Urinary bladder (tissue), 4 donors: ENCODE results near the gene DHRS12. TPM values are rescaled to one million over a fixed set of nuclear protein-coding genes. Genes with fewer than 3 reads are reported as not detected.

Experiments
- DNase-seq: peaks from one replicate; pipeline ENCODE4 v3.0.0-alpha.2; 2015; ENCODE audit errors: extremely low spot score
- H3K27ac ChIP-seq: one replicate; pipeline ENCODE4 v1.5.1; 2013; ENCODE audit warnings: low read depth, mild to moderate bottlenecking, moderate library complexity
- H3K36me3 ChIP-seq: one replicate; pipeline ENCODE4 v1.6.1; 2013; ENCODE audit warnings: mild to moderate bottlenecking, moderate library complexity; ENCODE audit not compliant: insufficient read depth
- H3K4me1 ChIP-seq: one replicate; pipeline ENCODE4 v1.6.1; 2013; ENCODE audit warnings: mild to moderate bottlenecking, moderate library complexity; ENCODE audit not compliant: insufficient read depth
- H3K4me3 ChIP-seq: one replicate; pipeline ENCODE4 v1.5.1; 2013; ENCODE audit warnings: low read depth, low read length
- WGBS: extraction: QIAGEN DNeasy Blood & Tissue Kit; methylation state at CpG from one replicate; pipeline ENCODE4 v1.1.7; 2013; 5-methylcytosine and 5-hydroxymethylcytosine counted together
- polyA plus RNA-seq: library from polyadenylated mRNA; stranded (reverse); fragments of 200-250 nt; gene quantifications from one replicate; pipeline ENCODE4 v1.2.3, GENCODE V29; 2013
- total RNA-seq: library from RNA; depleted of rRNA; stranded (reverse); fragments of >200 nt; gene quantifications from one replicate; pipeline ENCODE4 v1.2.3, GENCODE V29; 2014
- donor health status: healthy with polysubstance abuse.
- donor health status: healthy.

DHRS12 gene, protein sequence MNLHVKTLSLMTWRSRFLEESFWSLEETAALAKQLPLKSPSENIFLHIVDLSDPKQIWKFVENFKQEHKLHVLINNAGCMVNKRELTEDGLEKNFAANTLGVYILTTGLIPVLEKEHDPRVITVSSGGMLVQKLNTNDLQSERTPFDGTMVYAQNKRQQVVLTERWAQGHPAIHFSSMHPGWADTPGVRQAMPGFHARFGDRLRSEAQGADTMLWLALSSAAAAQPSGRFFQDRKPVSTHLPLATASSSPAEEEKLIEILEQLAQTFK
- 6.4 TPM for total RNA-seq
- polyA plus RNA-seq = 16.8 TPM

GRCh38 chr13:51803422-51804294 is at the start of gene DHRS12:
Gene DHRS12, minus strand, starts transcription at chr13:51804163. Its CDS starts 4,504 bp downstream, at chr13:51799659.
- under 1% methylated on average over 91 of the region's 91 CpGs for WGBS
- Histone ChIP-seq H3K4me1 (no peaks in the 10 kb centered on the region), H3K36me3 (no peaks in the 10 kb centered on the region), H3K4me3 (peak within 1 kb of the TSS; percentile 72), H3K27ac (peak within 1 kb of the TSS; percentile 100)
- DNase-seq = peak; percentile 67

DNA sequence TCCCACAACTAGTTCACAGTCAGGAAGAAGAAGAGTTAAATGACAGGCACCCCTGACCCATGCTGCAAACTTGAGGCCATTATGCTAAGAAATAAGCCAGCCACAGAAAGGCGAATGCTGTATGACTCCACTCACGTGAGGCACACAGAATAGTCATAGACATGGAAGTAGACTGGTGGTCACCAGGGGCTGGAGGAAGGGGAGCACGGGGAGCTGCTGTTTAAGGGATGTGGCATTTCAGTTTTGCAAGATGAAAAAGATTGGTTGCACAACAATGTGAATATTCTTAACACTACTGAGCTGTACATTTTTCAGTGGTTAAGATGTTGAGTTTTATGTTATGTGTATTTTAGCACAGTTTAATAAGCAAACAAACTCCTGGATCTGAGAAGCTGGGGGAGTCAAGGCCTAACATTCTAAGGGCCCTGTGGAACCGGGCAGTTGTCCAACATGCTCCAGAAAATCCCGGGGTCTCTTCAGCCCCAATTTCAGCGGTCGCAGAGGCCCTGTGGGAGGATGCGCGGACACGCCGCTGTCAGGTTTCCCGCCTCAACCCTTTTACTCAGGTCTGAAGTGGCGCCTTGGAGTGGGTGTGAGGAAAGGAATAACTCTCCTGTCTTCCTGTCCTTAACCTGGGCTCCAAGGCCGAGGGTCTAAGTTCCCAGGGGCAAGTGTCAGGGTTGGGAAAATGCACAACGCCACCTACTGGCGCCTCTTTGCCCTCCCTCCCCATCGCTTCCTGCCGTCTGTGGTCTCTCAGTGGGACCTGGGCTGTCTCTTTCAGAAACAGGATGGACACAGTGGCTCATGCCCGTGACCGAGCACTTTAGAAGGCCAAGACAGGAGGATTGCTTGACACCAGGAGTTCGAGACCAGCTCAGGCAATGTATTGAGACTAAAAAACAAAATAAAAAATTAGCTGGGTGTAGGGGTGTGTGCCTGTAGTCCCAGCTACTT is 45.5 kb upstream of the DHRS12 start:
- Histone ChIP-seq H3K27ac (no peak overlapping the region), H3K36me3 (no peaks in the 10 kb centered on the region), H3K4me3 (no peak overlapping the region), H3K4me1 (no peaks in the 10 kb centered on the region)
- no peak for DNase-seq
- WGBS = 64% methylated on average over 21 of the region's 21 CpGs

- H3K4me1 ChIP-seq = no peaks in the 10 kb centered on the region
- no peaks in the 10 kb centered on the region for H3K36me3 ChIP-seq
- DNase-seq = no peak
- H3K27ac ChIP-seq = no peak overlapping the region
- WGBS = 55% methylated on average over 4 of the region's 4 CpGs
- H3K4me3 ChIP-seq = no peak overlapping the region
These were observed 44.7 kb upstream of the DHRS12 start for GRCh38 chr13:51848674-51849073.

GRCh38 chr13:51846756-51847155 is 42.8 kb upstream of the DHRS12 start:
- no peaks in the 10 kb centered on the region for H3K4me1 ChIP-seq
- no peak overlapping the region for H3K27ac ChIP-seq
- H3K4me3 ChIP-seq = no peak overlapping the region
- no peak for DNase-seq
- 78% methylated on average over 1 of the region's 1 CpG for WGBS
- no peaks in the 10 kb centered on the region for H3K36me3 ChIP-seq

- no peak overlapping the region for H3K4me3 ChIP-seq
- no peaks in the 10 kb centered on the region for H3K4me1 ChIP-seq
- no peaks in the 10 kb centered on the region for H3K36me3 ChIP-seq
- H3K27ac ChIP-seq = no peak overlapping the region
- DNase-seq = no peak
- WGBS = 79% methylated on average over 5 of the region's 5 CpGs
These were observed 41.8 kb upstream of the DHRS12 start for GRCh38 chr13:51845574-51846318.

DNA sequence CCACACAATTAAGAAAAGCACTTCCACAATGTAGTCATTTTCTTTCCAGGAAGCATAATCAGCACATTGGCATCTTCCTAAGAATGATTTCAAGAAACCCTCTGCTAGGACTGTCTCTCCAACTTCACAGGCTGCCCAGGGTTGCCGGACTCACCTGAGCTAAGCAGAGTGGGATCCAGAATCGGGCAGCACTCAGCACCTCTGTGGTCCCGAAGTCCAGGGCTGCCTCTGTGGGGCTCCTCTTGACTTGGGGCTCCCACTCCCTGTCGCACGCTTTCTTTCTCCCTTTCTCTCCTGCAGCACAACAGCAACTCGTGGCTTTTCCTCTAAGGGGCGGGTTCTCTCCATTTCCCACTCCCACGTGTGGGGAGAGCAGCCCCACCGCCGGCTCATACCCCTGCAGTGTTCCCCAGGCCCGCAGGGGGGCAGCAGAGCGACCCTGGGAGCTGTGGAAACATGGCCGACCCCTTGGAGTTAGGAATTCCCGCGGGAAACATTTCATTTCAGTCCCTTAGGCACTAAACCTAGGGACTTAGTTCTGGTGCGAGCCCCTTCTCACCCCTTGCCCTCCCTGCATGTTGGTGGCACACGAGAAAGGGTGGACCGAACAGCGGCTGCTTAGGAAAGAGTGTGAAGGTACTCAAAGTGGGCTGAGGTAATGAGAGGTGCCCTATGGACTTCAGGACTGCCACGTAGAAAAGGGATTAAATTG is 41.1 kb upstream of the DHRS12 start, which contains the start of gene TMEM272:
TSS of gene TMEM272 (minus strand) at position 316 of the 712 bp plus-strand sequence. CDS start 6,647 bp downstream, outside the sequence.
- Histone ChIP-seq H3K27ac (no peak within 1 kb of the TSS), H3K36me3 (no peaks in the 10 kb centered on the region), H3K4me1 (no peaks in the 10 kb centered on the region), H3K4me3 (no peak within 1 kb of the TSS)
- WGBS = 37% methylated on average over 20 of the region's 20 CpGs
- DNase-seq = no peak

- H3K4me1 ChIP-seq = no peaks in the 10 kb centered on the region
- WGBS = 78% methylated on average over 3 of the region's 3 CpGs
These were observed 39.6 kb upstream of the DHRS12 start for GRCh38 chr13:51843529-51843928.

DNA sequence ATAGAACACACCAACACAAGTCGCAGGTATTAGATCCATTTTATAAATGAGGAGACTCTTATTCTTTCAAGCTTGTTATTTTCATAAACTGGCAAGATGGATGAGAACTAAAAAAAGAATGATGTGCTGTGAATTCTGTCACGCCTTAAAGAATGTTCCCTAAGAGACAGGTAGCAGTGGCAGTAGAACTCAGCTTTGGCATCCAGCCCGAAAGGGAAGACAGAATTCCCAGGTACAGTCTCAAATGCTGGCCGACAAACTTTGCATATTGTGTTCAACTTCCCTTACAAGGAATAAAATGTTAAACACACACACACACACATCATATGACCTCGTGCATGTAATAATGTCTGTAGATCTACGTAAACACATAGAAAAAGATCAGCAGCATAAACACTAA is 37.8 kb upstream of the DHRS12 start:
- no peaks in the 10 kb centered on the region for H3K36me3 ChIP-seq
- no peak overlapping the region for H3K27ac ChIP-seq
- no peaks in the 10 kb centered on the region for H3K4me1 ChIP-seq
- DNase-seq = no peak
- whole genome bisulfite sequencing = 73% methylated on average over 6 of the region's 6 CpGs
- H3K4me3 ChIP-seq = no peak overlapping the region

More at GRCh38 chr13:51843529-51843928, 39.6 kb upstream of the DHRS12 start:
- Histone ChIP-seq H3K27ac (no peak overlapping the region), H3K4me3 (no peak overlapping the region), H3K36me3 (no peaks in the 10 kb centered on the region)
- DNase-seq = no peak

GRCh38 chr13:51840917-51841316 is 37.0 kb upstream of the DHRS12 start:
- Histone ChIP-seq H3K4me3 (no peak overlapping the region), H3K4me1 (no peaks in the 10 kb centered on the region), H3K27ac (no peak overlapping the region), H3K36me3 (no peaks in the 10 kb centered on the region)
- 85% methylated on average over 6 of the region's 6 CpGs for WGBS
- no peak for DNase-seq

DNA sequence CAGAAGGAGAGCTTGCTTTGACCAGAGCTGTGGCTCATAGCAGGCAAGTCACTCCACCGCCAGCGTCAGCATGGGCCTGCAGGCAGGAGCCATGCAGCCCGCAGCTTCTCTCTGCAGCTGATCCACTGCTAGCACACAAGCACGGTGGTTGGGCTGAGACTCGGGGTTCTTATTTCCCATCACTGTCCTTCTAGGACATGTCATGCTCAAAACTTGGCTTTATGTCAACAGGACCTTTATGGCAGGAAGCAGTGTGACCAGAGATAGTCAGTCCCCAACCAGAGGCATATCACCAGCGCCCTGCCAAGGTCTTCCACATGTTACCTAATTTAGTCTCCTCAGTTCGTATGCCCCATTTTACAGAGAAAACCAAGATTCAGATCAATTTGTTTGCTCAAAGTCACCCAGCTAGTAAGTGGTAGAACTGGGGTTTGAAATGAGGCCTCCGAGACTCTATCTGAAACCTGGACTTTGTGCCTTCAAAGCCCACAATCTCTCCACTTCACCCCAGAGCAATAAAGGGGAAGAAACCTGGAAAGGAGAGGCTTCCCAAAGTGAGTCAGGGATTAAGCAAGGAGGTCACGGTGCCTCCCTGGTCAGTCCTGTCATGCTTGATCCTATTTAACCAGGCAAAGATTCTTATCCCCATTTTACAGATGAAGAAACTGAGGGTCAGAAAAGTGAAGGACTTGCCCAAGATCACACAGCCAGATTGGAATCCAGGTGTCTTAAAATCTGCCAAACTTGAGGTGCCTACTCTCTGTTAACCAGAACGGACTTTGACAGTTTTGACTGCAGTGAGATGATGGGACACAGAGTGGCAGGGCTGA is 36.0 kb upstream of the DHRS12 start:
- H3K4me3 ChIP-seq = no peak overlapping the region
- no peaks in the 10 kb centered on the region for H3K4me1 ChIP-seq
- no peaks in the 10 kb centered on the region for H3K36me3 ChIP-seq
- no peak overlapping the region for H3K27ac ChIP-seq
- WGBS = 87% methylated on average over 10 of the region's 10 CpGs
- DNase-seq = no peak

DNA sequence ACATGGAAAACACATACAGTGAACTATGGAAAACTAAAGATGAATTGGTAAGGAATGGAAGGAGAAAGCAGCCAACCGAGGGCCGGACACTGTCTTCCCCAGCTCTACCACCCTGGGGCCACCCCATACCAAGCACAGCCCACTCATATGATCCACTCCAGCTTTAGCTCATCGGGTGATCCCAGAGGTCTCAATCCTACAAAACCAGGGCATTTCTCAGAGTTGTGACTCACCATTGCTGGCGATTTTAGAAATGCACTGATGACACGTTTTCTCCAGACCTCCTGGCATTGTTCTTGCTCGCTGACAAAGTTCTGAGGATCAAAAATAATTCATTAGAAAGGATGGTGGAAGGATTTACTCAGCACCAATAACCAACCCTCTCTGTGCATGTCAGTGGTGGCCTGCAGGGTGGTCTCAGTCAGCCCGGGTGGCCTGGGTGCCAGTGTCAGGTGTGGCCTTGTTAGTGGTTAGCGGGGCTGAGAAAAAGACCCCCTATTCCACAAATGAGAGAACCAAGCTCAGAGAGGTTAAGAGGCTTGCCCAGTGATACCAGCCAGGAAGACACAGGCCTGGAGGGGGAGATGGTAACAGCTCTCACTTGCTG is 34.4 kb upstream of the DHRS12 start:
- Histone ChIP-seq H3K36me3 (no peaks in the 10 kb centered on the region), H3K4me1 (no peaks in the 10 kb centered on the region), H3K4me3 (no peak overlapping the region), H3K27ac (no peak overlapping the region)
- 91% methylated on average over 8 of the region's 8 CpGs for WGBS
- no peak for DNase-seq
